ENCODE results near the gene OSBPL3. TPM values are rescaled to one million over a fixed set of nuclear protein-coding genes. Genes with fewer than 3 reads are reported as not detected.

Gene OSBPL3
- total RNA-seq, 1 experiment from 2014 or later = 45.1 TPM

- Mint-ChIP-seq H3K27me3 (ENCODE audit: insufficient read depth, unreplicated experiment) (no peaks in the 10 kb centered on the region), H3K4me3 (ENCODE audit: unreplicated experiment) (no peak overlapping the region), H3K27ac (ENCODE audit: unreplicated experiment) (no peak overlapping the region), H3K9me3 (ENCODE audit: unreplicated experiment) (no peaks in the 10 kb centered on the region), H3K36me3 (ENCODE audit: insufficient read depth, unreplicated experiment) (no peaks in the 10 kb centered on the region), H3K4me1 (ENCODE audit: low read depth, unreplicated experiment) (no peaks in the 10 kb centered on the region)
- Histone ChIP-seq H3K4me1 (no peaks in the 10 kb centered on the region), H3K36me3 (ENCODE audit: control insufficient read depth, insufficient read depth, low read length) (no peaks in the 10 kb centered on the region), H3K9me3 (no peaks in the 10 kb centered on the region), H3K4me3 (ENCODE audit: low read depth, low read length) (no peak overlapping the region), H3K27me3 (replicated peaks; ENCODE audit: control insufficient read depth, insufficient read depth, low read length) (no peaks in the 10 kb centered on the region)
- DNase-seq = no peak
- no TSS peak for BruUV-seq (replicated peaks)
- POLR2A ChIA-PET = no interaction called here
- TF ChIP-seq, protein P1, sequence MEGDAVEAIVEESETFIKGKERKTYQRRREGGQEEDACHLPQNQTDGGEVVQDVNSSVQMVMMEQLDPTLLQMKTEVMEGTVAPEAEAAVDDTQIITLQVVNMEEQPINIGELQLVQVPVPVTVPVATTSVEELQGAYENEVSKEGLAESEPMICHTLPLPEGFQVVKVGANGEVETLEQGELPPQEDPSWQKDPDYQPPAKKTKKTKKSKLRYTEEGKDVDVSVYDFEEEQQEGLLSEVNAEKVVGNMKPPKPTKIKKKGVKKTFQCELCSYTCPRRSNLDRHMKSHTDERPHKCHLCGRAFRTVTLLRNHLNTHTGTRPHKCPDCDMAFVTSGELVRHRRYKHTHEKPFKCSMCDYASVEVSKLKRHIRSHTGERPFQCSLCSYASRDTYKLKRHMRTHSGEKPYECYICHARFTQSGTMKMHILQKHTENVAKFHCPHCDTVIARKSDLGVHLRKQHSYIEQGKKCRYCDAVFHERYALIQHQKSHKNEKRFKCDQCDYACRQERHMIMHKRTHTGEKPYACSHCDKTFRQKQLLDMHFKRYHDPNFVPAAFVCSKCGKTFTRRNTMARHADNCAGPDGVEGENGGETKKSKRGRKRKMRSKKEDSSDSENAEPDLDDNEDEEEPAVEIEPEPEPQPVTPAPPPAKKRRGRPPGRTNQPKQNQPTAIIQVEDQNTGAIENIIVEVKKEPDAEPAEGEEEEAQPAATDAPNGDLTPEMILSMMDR (IDR thresholded peaks at IDR 0.05; ENCODE audit: insufficient read depth in 1 of 2, low read depth in 1 of 2, low read length in 1 of 2, severe bottlenecking in 1 of 2, unreplicated experiment in 1 of 2) = no peak
- CTCF ChIA-PET = interaction anchor here (0.7 kb wide), 1 partner anchor 34 kb away, joined by 3 read pairs; no protein-coding TSS in a partner anchor
- intact Hi-C loops (cut with micrococcal nuclease; ENCODE audit: unreplicated experiment) = no loop called here
Observed at GRCh38 chr7:24777806-24778205, 202.2 kb downstream of the OSBPL3 start.

DNA sequence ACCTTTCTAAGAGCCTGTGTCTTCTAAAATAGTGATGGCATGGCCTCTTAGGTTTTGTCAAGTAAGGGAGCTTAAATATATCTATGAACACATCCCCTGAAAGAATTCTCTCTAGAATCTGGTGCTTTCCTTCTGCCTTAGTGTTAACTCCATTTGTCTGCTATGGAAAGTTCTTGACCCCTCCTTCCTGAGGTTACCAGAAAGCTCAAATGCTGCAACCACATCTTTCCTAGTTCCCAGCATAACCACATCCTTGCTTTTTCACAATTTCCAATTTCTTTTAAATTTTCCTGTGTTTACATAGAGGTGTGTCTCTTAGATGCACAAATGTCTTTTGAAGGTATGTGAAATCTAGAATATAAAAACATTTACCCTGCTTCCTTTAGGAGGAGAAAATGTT lies 206.3 kb downstream of the OSBPL3 start:
- POLR2A ChIA-PET = no interaction called here

DNA sequence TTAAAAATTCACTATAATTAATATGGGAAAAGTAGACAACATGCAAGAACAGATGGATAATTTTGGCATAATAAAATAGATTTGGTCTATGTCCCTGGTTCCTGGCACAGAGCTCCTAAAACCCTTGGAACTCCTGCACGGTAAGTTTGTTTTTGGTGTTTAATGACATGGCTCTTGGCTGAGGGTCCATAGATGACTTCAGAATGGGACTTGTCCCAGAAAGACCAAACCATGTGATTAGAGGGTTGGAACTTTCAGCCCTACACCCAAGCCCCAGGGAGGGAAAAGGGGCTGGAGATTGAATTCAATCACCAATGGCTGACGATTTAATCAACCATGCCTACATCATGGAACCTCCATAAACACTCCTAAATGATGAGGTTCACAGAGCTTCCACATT lies 210.1 kb downstream of the OSBPL3 start:
- Mint-ChIP-seq H3K27ac (ENCODE audit: unreplicated experiment) (no peak overlapping the region), H3K27me3 (ENCODE audit: insufficient read depth, unreplicated experiment) (peaks cover 4% of the 10 kb centered on the region), H3K36me3 (ENCODE audit: insufficient read depth, unreplicated experiment) (no peaks in the 10 kb centered on the region), H3K4me1 (ENCODE audit: low read depth, unreplicated experiment) (peaks cover 5% of the 10 kb centered on the region), H3K9me3 (ENCODE audit: unreplicated experiment) (peaks cover 10% of the 10 kb centered on the region), H3K4me3 (ENCODE audit: unreplicated experiment) (no peak overlapping the region)
- TF ChIP-seq, protein P1 (IDR thresholded peaks at IDR 0.05; ENCODE audit: insufficient read depth in 1 of 2, low read depth in 1 of 2, low read length in 1 of 2, severe bottlenecking in 1 of 2, unreplicated experiment in 1 of 2) = no peak
- ChIA-PET CTCF (no interaction called here), POLR2A (no interaction called here)
- BruUV-seq (replicated peaks) = no TSS peak
- H3K4me1 ChIP-seq = no peaks in the 10 kb centered on the region
- H3K36me3 ChIP-seq (ENCODE audit: control insufficient read depth, insufficient read depth, low read length) = no peaks in the 10 kb centered on the region
- intact Hi-C loops (cut with micrococcal nuclease; ENCODE audit: unreplicated experiment) = no loop called here
- H3K4me3 ChIP-seq (ENCODE audit: low read depth, low read length) = no peak overlapping the region
- H3K9me3 ChIP-seq = no peaks in the 10 kb centered on the region
- H3K27me3 ChIP-seq (replicated peaks; ENCODE audit: control insufficient read depth, insufficient read depth, low read length) = no peaks in the 10 kb centered on the region
- no peak for DNase-seq

More for the DNA sequence above, 206.3 kb downstream of the OSBPL3 start:
- Histone ChIP-seq H3K9me3 (no peaks in the 10 kb centered on the region), H3K4me3 (ENCODE audit: low read depth, low read length) (no peak overlapping the region), H3K27me3 (replicated peaks; ENCODE audit: control insufficient read depth, insufficient read depth, low read length) (no peaks in the 10 kb centered on the region), H3K36me3 (ENCODE audit: control insufficient read depth, insufficient read depth, low read length) (no peaks in the 10 kb centered on the region), H3K4me1 (no peaks in the 10 kb centered on the region)
- no peaks in the 10 kb centered on the region for H3K36me3 Mint-ChIP-seq (ENCODE audit: insufficient read depth, unreplicated experiment)
- no peak overlapping the region for H3K4me3 Mint-ChIP-seq (ENCODE audit: unreplicated experiment)
- H3K4me1 Mint-ChIP-seq (ENCODE audit: low read depth, unreplicated experiment) = no peaks in the 10 kb centered on the region
- TF ChIP-seq, protein P1 (IDR thresholded peaks at IDR 0.05; ENCODE audit: insufficient read depth in 1 of 2, low read depth in 1 of 2, low read length in 1 of 2, severe bottlenecking in 1 of 2, unreplicated experiment in 1 of 2) = no peak
- DNase-seq = no peak
- CTCF ChIA-PET = no interaction called here
- intact Hi-C loops (cut with micrococcal nuclease; ENCODE audit: unreplicated experiment) = no loop called here
- no peak overlapping the region for H3K27ac Mint-ChIP-seq (ENCODE audit: unreplicated experiment)
- BruUV-seq (replicated peaks) = no TSS peak
- H3K27me3 Mint-ChIP-seq (ENCODE audit: insufficient read depth, unreplicated experiment) = peaks cover 4% of the 10 kb centered on the region
- peaks cover 10% of the 10 kb centered on the region for H3K9me3 Mint-ChIP-seq (ENCODE audit: unreplicated experiment)
